ENCODE results near the gene ANO1. TPM values are rescaled to one million over a fixed set of nuclear protein-coding genes. Genes with fewer than 3 reads are reported as not detected.

Gene ANO1
- total RNA-seq, 6 experiments from 2014 or later: not detected

DNA sequence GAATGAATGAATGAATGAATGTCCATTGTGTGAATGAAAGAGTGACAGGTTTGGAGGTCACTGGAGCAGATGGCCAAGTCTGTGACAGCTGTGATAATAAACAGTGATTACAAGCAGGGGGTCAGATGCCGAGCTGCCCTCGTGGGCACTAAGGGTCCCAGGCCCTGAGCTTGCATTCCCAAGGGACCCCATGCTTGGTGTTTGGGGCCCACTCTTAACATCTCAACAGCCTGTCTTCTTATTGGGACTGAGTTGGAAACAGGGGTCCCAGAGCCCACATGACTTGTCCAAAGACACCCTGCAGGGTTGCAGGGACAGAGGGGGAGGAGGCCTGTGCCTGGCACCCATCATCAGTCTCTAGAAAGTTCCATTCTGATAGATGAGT is 12.0 kb upstream of the ANO1 start:
- Mint-ChIP-seq H3K36me3 (ENCODE audit: low read depth) (no peaks in the 10 kb centered on the region), H3K27ac (no peak overlapping the region), H3K4me3 (no peak overlapping the region), H3K27me3 (ENCODE audit: insufficient read depth) (peaks cover 64% of the 10 kb centered on the region), H3K4me1 (ENCODE audit: low read depth) (no peaks in the 10 kb centered on the region), H3K9me3 (no peaks in the 10 kb centered on the region)
- TF ChIP-seq, protein P1, sequence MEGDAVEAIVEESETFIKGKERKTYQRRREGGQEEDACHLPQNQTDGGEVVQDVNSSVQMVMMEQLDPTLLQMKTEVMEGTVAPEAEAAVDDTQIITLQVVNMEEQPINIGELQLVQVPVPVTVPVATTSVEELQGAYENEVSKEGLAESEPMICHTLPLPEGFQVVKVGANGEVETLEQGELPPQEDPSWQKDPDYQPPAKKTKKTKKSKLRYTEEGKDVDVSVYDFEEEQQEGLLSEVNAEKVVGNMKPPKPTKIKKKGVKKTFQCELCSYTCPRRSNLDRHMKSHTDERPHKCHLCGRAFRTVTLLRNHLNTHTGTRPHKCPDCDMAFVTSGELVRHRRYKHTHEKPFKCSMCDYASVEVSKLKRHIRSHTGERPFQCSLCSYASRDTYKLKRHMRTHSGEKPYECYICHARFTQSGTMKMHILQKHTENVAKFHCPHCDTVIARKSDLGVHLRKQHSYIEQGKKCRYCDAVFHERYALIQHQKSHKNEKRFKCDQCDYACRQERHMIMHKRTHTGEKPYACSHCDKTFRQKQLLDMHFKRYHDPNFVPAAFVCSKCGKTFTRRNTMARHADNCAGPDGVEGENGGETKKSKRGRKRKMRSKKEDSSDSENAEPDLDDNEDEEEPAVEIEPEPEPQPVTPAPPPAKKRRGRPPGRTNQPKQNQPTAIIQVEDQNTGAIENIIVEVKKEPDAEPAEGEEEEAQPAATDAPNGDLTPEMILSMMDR (IDR thresholded peaks at IDR 0.05): no peak
- no peak for DNase-seq

DNA sequence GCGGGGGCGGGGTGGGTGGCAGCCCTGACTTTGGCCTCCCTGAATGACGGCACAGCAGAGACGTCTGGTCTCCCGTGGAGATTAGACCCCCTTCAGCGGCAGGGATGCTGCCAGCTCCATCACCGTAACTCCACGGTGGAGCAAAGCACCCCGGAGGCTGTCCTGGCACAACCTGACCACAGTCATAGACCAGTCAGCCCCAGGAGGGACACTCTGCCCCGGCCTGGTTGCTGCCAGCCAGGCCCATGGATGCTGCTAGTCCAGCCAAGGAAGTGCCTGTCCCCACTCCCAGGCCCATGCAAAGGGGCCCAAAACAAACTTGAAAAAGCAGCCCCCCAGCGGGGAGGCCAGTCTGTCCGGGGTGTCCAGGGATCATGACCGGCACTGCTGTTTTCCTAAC is 11.5 kb upstream of the ANO1 start:
- H3K9me3 Mint-ChIP-seq: no peaks in the 10 kb centered on the region
- H3K4me1 Mint-ChIP-seq (ENCODE audit: low read depth): no peaks in the 10 kb centered on the region
- DNase-seq: no peak
- H3K27me3 Mint-ChIP-seq (ENCODE audit: insufficient read depth): peaks cover 67% of the 10 kb centered on the region
- H3K36me3 Mint-ChIP-seq (ENCODE audit: low read depth): no peaks in the 10 kb centered on the region
- H3K4me3 Mint-ChIP-seq: no peak overlapping the region
- TF ChIP-seq, protein P1 (IDR thresholded peaks at IDR 0.05): no peak
- no peak overlapping the region for H3K27ac Mint-ChIP-seq

DNA sequence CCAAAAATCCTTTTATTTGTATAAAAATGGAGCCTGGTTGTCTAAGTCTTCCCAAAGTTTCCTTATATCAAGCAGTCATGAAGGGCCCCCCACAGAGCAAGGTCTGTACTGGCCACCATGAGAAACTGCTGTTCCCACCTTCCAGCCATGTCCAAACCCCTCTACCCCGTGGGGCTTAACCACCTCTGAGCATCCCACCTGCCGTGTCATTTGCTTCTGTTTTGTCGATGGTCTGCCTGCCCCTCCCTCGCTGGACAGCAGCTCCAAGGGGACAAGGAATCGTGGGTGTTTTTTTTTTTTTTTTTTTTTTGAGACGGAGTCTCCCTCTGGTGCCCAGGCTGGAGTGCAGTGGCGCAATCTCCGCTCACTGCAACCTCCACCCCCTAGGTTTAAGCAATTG is 11.1 kb upstream of the ANO1 start:
- H3K4me3 Mint-ChIP-seq: no peak overlapping the region
- peaks cover 69% of the 10 kb centered on the region for H3K27me3 Mint-ChIP-seq (ENCODE audit: insufficient read depth)
- H3K36me3 Mint-ChIP-seq (ENCODE audit: low read depth): no peaks in the 10 kb centered on the region
- DNase-seq: no peak
- no peak overlapping the region for H3K27ac Mint-ChIP-seq
- no peaks in the 10 kb centered on the region for H3K9me3 Mint-ChIP-seq
- no peaks in the 10 kb centered on the region for H3K4me1 Mint-ChIP-seq (ENCODE audit: low read depth)
- TF ChIP-seq, protein P1 (IDR thresholded peaks at IDR 0.05): no peak

DNA sequence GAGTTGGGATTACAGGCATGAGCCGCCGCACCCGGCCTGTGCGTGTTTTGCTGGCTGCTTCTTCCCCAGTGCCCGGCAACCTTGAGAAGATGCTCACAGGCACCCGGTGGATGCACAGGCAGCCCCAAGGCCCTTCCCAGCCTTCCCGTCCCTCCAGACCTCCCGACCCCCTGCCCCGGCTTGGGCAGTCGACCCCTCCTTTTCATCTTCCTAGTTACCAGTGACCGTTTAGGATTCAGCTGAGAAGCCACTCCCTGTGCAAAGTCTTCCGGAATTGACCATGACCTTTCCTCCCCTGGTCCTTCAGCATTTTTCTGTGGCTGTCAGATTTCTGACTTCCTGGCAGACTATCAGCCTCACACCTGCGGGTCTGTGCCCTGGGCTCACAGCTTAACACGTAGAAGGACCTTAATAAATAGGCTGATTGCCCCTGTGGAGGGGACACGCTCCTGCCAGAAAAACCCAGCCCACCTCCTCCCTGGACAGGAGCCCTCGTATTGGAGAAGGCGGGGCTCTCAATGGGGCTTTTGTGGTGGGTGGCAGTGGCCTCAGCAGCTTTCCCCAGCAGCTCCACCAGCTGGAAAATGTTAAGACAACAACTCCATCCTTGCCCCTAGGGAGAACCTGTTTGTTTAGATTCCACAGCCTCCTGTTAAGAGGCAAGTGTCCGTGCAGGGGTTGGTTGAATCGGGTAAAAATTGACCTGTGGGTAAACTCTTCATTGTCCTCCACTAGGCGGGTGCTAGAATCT is 10.4 kb upstream of the ANO1 start:
- Mint-ChIP-seq H3K9me3 (no peaks in the 10 kb centered on the region), H3K36me3 (ENCODE audit: low read depth) (no peaks in the 10 kb centered on the region), H3K4me3 (no peak overlapping the region), H3K4me1 (ENCODE audit: low read depth) (no peaks in the 10 kb centered on the region), H3K27ac (no peak overlapping the region), H3K27me3 (ENCODE audit: insufficient read depth) (peaks cover 68% of the 10 kb centered on the region)
- TF ChIP-seq, protein P1 (IDR thresholded peaks at IDR 0.05): no peak
- DNase-seq: no peak

DNA sequence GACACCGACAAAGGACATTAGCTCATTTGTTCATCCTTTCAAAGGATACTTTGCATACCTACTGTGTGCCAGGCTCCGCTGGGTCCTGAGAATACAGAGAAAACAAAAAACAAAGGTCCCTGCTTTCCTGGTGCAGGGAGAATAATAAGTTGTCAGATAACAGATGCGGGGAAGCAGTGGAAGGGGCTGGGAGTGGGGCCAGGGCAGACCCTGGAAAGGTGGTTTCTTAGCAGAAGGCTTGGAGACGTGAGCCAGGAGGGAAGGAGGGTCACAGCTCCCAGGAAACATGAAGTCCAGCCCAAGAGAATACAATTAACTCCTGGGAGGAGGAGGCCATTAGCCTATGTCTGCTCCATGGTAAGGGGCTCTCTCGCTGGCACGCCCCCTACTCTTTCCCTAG is 9.8 kb upstream of the ANO1 start:
- no peak for DNase-seq
- TF ChIP-seq, protein P1 (IDR thresholded peaks at IDR 0.05): no peak
- Mint-ChIP-seq H3K4me1 (ENCODE audit: low read depth) (no peaks in the 10 kb centered on the region), H3K36me3 (ENCODE audit: low read depth) (no peaks in the 10 kb centered on the region), H3K9me3 (no peaks in the 10 kb centered on the region), H3K4me3 (no peak overlapping the region), H3K27ac (no peak overlapping the region), H3K27me3 (ENCODE audit: insufficient read depth) (peaks cover 70% of the 10 kb centered on the region)

Data from HFFc6 (cell line).